Nephron progenitor cell (in vitro differentiated cells): Measurements from ENCODE around the gene MMP23B.

Experiments
- DNase-seq: peaks from one replicate; pipeline ENCODE4 v3.0.0; 2021
- H3K27ac Mint-ChIP-seq: 2 replicates; pipeline ENCODE4 v1.8.0; 2021; ENCODE audit warnings: mild to moderate bottlenecking, moderate library complexity, mixed read lengths
- H3K27me3 Mint-ChIP-seq: 2 replicates; pipeline ENCODE4 v1.8.0; 2021; ENCODE audit warnings: mild to moderate bottlenecking, low read depth, mixed read lengths; ENCODE audit not compliant: poor library complexity
- H3K36me3 Mint-ChIP-seq: 2 replicates; pipeline ENCODE4 v1.8.0; 2021; ENCODE audit warnings: low read depth, mixed read lengths
- H3K4me1 Mint-ChIP-seq: 2 replicates; pipeline ENCODE4 v1.8.0; 2021; ENCODE audit warnings: mixed read lengths
- H3K4me3 Mint-ChIP-seq: 2 replicates; pipeline ENCODE4 v1.8.0; 2021; ENCODE audit warnings: mild to moderate bottlenecking, moderate library complexity, mixed read lengths
- H3K9me3 Mint-ChIP-seq: 2 replicates; pipeline ENCODE4 v1.8.0; 2021; ENCODE audit warnings: mild to moderate bottlenecking, moderate library complexity, mixed read lengths
- TF ChIP-seq, protein P1 (sequence below): fragments of 200-600 bp; sonication (generic); IDR thresholded peaks from 2 replicates; pipeline ENCODE4 v1.5.0; 2021; ENCODE audit warnings: antibody characterized with exemption

Gene MMP23B

DNA sequence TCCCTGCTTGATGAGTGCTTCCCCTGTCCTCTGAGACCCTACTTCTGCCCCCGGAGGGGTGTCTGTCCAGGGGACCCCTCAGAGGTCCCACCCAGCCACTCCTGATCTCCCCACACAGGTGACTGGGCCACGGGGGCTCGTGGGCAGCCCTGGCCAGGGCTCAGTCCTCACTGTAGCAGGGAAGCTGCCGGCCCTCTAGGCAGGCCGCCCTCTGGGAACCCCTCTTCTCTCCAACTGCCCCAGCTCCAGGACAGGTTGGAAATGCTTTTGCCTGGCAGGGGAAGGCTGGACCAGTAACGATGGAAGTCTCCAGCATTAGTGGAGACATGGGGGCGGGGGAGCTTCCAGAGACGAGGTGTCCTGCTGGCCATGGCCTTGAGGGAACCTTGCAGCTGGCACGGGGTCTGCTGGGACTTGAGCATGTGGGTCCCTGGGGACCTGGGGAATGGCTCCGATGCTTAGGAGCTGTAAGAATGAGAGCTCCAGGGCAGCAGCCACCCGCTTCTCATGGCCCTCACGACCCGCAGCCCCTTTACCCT lies 28.9 kb upstream of the MMP23B start:
- TF ChIP-seq, protein P1, sequence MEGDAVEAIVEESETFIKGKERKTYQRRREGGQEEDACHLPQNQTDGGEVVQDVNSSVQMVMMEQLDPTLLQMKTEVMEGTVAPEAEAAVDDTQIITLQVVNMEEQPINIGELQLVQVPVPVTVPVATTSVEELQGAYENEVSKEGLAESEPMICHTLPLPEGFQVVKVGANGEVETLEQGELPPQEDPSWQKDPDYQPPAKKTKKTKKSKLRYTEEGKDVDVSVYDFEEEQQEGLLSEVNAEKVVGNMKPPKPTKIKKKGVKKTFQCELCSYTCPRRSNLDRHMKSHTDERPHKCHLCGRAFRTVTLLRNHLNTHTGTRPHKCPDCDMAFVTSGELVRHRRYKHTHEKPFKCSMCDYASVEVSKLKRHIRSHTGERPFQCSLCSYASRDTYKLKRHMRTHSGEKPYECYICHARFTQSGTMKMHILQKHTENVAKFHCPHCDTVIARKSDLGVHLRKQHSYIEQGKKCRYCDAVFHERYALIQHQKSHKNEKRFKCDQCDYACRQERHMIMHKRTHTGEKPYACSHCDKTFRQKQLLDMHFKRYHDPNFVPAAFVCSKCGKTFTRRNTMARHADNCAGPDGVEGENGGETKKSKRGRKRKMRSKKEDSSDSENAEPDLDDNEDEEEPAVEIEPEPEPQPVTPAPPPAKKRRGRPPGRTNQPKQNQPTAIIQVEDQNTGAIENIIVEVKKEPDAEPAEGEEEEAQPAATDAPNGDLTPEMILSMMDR = no peak
- Mint-ChIP-seq H3K4me3 (no peak overlapping the region), H3K36me3 (no peaks in the 10 kb centered on the region), H3K4me1 (peaks cover under 1% of the 10 kb centered on the region), H3K27me3 (peaks cover 60% of the 10 kb centered on the region), H3K9me3 (no peaks in the 10 kb centered on the region), H3K27ac (no peak overlapping the region)
- DNase-seq = no peak

DNA sequence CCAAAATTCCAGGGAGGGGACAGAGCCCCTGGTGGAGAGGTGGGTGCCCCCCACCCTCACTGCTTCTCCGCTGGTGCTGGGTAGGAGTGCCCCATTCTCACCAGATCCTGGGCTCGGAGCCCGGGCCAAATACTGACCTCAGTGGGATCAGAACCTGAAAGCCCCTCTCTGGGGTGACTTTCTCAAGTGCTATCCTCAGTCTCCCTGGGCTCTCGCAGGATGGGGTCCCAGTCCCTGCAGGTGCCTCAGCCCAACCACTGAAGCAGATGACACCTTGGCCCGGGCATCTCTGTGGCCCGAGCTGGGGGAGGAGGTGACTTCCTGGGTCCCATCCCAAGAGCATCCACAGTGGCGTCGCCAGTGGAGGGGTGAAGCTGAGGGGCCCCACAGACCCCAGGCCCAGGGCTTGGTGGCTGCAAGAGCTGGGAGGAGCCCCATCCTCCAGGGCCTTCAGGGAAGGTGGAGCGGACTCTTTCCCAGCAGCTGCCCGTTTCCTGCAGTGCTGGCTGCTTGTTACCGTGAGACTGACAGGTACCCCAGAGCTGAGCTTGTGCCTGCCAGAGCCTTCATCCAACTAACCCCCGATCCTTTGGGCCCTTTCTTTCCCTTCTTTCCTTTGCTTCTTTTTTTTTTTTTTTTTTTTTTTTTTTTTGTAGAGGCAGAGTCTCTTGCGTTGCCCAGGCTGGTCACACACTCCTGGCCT lies 28.2 kb upstream of the MMP23B start:
- DNase-seq = no peak
- Mint-ChIP-seq H3K36me3 (no peaks in the 10 kb centered on the region), H3K27ac (no peak overlapping the region), H3K4me1 (no peaks in the 10 kb centered on the region), H3K27me3 (peaks cover 60% of the 10 kb centered on the region), H3K4me3 (no peak overlapping the region), H3K9me3 (no peaks in the 10 kb centered on the region)
- TF ChIP-seq, protein P1 = no peak

DNA sequence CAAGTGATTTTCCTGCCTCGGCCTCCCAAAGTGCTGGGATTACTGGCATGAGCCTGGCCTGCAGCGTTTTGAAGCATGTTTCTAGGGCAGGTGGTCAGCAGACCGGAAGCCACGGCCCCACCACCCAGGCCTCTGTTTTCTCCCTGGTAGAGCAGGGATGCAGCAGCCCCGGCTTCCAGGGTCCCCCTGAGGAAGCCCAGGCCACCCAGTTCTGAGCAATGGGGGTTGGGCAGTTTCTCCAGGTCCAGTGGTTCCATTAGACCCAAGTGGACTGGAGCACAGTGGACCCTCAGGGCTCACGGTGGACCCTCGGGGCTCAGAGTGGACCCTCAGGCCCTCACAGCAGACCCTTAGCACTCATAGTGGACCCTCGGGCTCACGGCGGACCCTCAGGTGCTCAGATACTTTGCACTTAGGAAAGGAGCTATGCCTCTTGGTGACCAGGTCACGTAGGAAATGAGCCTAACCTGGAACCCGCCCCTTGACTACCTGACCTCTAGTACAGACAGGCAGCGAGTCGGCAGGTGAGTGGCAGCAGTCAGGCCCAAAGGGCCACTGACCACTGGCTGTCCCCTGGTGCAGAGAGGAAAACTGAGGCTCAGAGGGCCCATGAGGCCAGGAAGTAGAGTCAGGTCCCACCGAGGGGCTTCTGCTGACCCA lies 27.5 kb upstream of the MMP23B start:
- TF ChIP-seq, protein P1 = no peak
- no peak overlapping the region for H3K27ac Mint-ChIP-seq
- H3K4me1 Mint-ChIP-seq = no peaks in the 10 kb centered on the region
- H3K4me3 Mint-ChIP-seq = no peak overlapping the region
- peaks cover 60% of the 10 kb centered on the region for H3K27me3 Mint-ChIP-seq
- DNase-seq = no peak
- H3K36me3 Mint-ChIP-seq = no peaks in the 10 kb centered on the region
- H3K9me3 Mint-ChIP-seq = no peaks in the 10 kb centered on the region

DNA sequence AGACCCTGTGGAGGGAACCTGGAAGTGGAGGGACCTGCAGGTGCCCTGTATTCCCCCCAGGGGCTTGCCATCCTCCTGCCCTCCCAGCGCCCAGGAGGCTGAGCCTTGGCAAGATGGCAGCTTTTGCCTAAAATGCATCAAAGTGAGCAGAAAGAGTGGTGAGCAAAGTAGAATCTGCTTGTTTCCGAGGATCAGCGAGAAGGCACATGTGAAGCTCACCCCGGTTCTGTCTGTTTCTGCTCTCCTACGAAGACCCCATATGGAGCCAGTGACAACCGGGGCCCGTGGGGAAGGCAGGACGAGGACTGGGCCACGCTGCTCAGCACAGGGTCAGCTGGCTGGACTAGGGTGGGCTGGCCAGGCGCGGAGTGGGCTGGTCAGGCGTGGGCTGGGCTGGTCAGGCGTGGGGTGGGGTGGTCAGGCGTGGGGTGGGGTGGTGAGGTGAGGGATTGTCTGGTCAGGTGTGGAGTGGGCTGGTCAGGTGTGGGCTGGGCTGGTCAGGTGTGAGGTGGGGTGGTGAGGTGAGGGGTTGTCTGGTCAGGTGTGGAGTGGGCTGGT lies 26.9 kb upstream of the MMP23B start:
- TF ChIP-seq, protein P1 = no peak
- Mint-ChIP-seq H3K4me1 (peaks cover under 1% of the 10 kb centered on the region), H3K9me3 (no peaks in the 10 kb centered on the region), H3K36me3 (no peaks in the 10 kb centered on the region), H3K4me3 (no peak overlapping the region), H3K27me3 (peaks cover 59% of the 10 kb centered on the region), H3K27ac (no peak overlapping the region)
- DNase-seq = no peak

DNA sequence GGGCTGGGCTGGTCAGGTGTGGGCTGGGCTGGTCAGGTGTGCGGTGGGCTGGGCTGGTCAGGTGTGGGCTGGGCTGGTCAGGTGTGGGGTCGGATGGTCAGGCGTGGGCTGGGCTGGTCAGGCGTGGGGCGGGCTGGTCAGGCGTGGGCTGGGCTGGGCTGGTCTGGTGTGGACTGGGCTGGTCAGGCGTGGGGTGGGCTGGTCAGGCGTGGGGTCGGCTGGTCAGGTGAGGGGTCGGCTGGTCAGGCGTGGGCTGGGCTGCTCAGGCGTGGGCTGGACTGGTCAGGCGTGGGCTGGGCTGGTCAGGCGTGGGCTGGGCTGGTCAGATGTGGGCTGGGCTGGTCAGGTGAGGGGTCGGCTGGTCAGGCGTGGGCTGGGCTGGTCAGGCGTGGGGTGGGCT lies 26.2 kb upstream of the MMP23B start:
- Mint-ChIP-seq H3K4me1 (peaks cover 7% of the 10 kb centered on the region), H3K9me3 (no peaks in the 10 kb centered on the region), H3K4me3 (no peak overlapping the region), H3K27me3 (peaks cover 53% of the 10 kb centered on the region), H3K27ac (no peak overlapping the region), H3K36me3 (no peaks in the 10 kb centered on the region)
- DNase-seq = no peak
- TF ChIP-seq, protein P1 = no peak
